Neural crest cell (in vitro differentiated cells): ENCODE results near the gene CFAP141. TPM values are rescaled to one million over a fixed set of nuclear protein-coding genes. Genes with fewer than 3 reads are reported as not detected.
"Not testable (repeated sequence)": the region's sequence is repeated elsewhere in the genome, so short reads cannot be mapped to it uniquely, and the experiment has no call there.

Experiments used
- DNase-seq: peaks from one replicate; pipeline ENCODE4 v3.0.0; 2021; ENCODE audit warnings: low read depth, mixed read lengths, low spot score
- H3K27ac Mint-ChIP-seq: one replicate; pipeline ENCODE4 v1.8.0; 2021; ENCODE audit warnings: mild to moderate bottlenecking, mixed read lengths; ENCODE audit not compliant: unreplicated experiment
- H3K27me3 Mint-ChIP-seq: 2 replicates; pipeline ENCODE4 v1.8.0; 2021; ENCODE audit warnings: low read depth, mild to moderate bottlenecking, mixed read lengths
- H3K36me3 Mint-ChIP-seq: 2 replicates; pipeline ENCODE4 v1.8.0; 2021; ENCODE audit warnings: low read depth, mild to moderate bottlenecking, mixed read lengths
- H3K4me1 Mint-ChIP-seq: 2 replicates; pipeline ENCODE4 v1.8.0; 2021; ENCODE audit warnings: mixed read lengths
- H3K4me3 Mint-ChIP-seq: one replicate; pipeline ENCODE4 v1.8.0; 2021; ENCODE audit warnings: mild to moderate bottlenecking, mixed read lengths
- H3K9me3 Mint-ChIP-seq: 2 replicates; pipeline ENCODE4 v1.8.0; 2021; ENCODE audit warnings: mixed read lengths
- total RNA-seq: library from RNA; stranded (reverse); gene quantifications from 2 replicates; pipeline ENCODE4 v1.2.1, GENCODE V29; 2021
- TF ChIP-seq, protein P1 (sequence below): fragments of 200-600 bp; sonication (generic); conservative IDR thresholded peaks from 2 replicates; pipeline ENCODE4 v1.5.0; 2021; ENCODE audit warnings: antibody characterized with exemption, mild to moderate bottlenecking

The CFAP141 gene
- total RNA-seq, 1 donor from 2014 or later, result not detected

GRCh38 chr1:154237880-154238506 lies 31.9 kb upstream of the CFAP141 start:
- Mint-ChIP-seq H3K4me3 (no peak overlapping the region), H3K36me3 (peaks cover 28% of the 10 kb centered on the region), H3K27me3 (no peaks in the 10 kb centered on the region), H3K27ac (no peak overlapping the region), H3K9me3 (no peaks in the 10 kb centered on the region), H3K4me1 (no peaks in the 10 kb centered on the region)
- DNase-seq, result no peak
- TF ChIP-seq, protein P1, sequence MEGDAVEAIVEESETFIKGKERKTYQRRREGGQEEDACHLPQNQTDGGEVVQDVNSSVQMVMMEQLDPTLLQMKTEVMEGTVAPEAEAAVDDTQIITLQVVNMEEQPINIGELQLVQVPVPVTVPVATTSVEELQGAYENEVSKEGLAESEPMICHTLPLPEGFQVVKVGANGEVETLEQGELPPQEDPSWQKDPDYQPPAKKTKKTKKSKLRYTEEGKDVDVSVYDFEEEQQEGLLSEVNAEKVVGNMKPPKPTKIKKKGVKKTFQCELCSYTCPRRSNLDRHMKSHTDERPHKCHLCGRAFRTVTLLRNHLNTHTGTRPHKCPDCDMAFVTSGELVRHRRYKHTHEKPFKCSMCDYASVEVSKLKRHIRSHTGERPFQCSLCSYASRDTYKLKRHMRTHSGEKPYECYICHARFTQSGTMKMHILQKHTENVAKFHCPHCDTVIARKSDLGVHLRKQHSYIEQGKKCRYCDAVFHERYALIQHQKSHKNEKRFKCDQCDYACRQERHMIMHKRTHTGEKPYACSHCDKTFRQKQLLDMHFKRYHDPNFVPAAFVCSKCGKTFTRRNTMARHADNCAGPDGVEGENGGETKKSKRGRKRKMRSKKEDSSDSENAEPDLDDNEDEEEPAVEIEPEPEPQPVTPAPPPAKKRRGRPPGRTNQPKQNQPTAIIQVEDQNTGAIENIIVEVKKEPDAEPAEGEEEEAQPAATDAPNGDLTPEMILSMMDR, result no peak

- H3K27me3 Mint-ChIP-seq, result no peaks in the 10 kb centered on the region
- no peaks in the 10 kb centered on the region for H3K9me3 Mint-ChIP-seq
- TF ChIP-seq, protein P1, result no peak
- H3K27ac Mint-ChIP-seq, result no peak overlapping the region
- H3K36me3 Mint-ChIP-seq, result peaks cover 24% of the 10 kb centered on the region
- DNase-seq, result no peak
- H3K4me1 Mint-ChIP-seq, result no peaks in the 10 kb centered on the region
- no peak overlapping the region for H3K4me3 Mint-ChIP-seq
These were observed 31.3 kb upstream of the CFAP141 start for GRCh38 chr1:154237435-154237834.

- peaks cover 23% of the 10 kb centered on the region for H3K36me3 Mint-ChIP-seq
These were observed 30.7 kb upstream of the CFAP141 start for GRCh38 chr1:154236855-154237254.

DNA sequence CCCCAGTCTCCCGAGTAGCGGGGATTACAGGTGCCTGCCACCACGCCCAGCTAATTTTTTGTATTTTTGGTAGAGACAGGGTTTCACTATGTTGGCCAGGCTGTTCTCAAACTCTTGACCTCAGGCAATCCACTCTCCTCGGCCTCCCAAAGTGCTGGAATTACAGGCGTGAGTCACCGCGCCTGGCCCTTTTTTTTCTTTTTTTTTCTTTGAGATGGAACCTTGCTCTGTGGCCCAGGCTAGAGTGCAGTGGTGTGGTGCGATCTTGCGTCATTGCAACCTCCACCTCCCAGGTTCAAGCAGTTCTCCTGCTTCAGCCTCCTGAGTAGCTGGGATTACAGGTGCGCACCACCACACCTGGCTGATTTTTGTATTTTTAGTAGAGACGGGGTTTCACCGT lies 27.0 kb upstream of the CFAP141 start:
- not testable (repeated sequence) for DNase-seq, H3K4me3 Mint-ChIP-seq, H3K27ac Mint-ChIP-seq

More at GRCh38 chr1:154236855-154237254, 30.7 kb upstream of the CFAP141 start:
- DNase-seq, result no peak
- TF ChIP-seq, protein P1, result no peak
- H3K27me3 Mint-ChIP-seq, result no peaks in the 10 kb centered on the region
- H3K27ac Mint-ChIP-seq, result no peak overlapping the region
- no peaks in the 10 kb centered on the region for H3K9me3 Mint-ChIP-seq
- H3K4me3 Mint-ChIP-seq, result no peak overlapping the region
- H3K4me1 Mint-ChIP-seq, result no peaks in the 10 kb centered on the region

GRCh38 chr1:154231112-154231511 lies 25.0 kb upstream of the CFAP141 start:
- H3K4me3 Mint-ChIP-seq, H3K27me3 Mint-ChIP-seq, H3K27ac Mint-ChIP-seq, H3K4me1 Mint-ChIP-seq, DNase-seq, H3K9me3 Mint-ChIP-seq: not testable (repeated sequence)
- peaks cover 22% of the 10 kb centered on the region for H3K36me3 Mint-ChIP-seq

More for the DNA sequence above, 27.0 kb upstream of the CFAP141 start:
- not testable (repeated sequence) for H3K4me1 Mint-ChIP-seq, H3K9me3 Mint-ChIP-seq, H3K27me3 Mint-ChIP-seq
- peaks cover 26% of the 10 kb centered on the region for H3K36me3 Mint-ChIP-seq

GRCh38 chr1:154225370-154225769 lies 19.2 kb upstream of the CFAP141 start:
- no peak for DNase-seq
- H3K36me3 Mint-ChIP-seq, result peaks cover 14% of the 10 kb centered on the region
- peaks cover 36% of the 10 kb centered on the region for H3K4me1 Mint-ChIP-seq
- no peaks in the 10 kb centered on the region for H3K27me3 Mint-ChIP-seq
- no peak overlapping the region for H3K27ac Mint-ChIP-seq
- H3K4me3 Mint-ChIP-seq, result no peak overlapping the region
- no peaks in the 10 kb centered on the region for H3K9me3 Mint-ChIP-seq
- TF ChIP-seq, protein P1, result no peak
